Right cardiac atrium (tissue), 5 donors: ENCODE measurements around the gene PIK3CB. TPM values are rescaled to one million over a fixed set of nuclear protein-coding genes. Genes with fewer than 3 reads are reported as not detected.
A peak's percentile ranks its signal among the peaks of the same experiment; 100 is the strongest.
"Not testable (repeated sequence)": the region's sequence is repeated elsewhere in the genome, so short reads cannot be mapped to it uniquely, and the experiment has no call there.

Experiments used
- ATAC-seq, 2 donors: fragments of 200-7000 bp; cut with Tn5 transposase; one replicate each; pipeline versions ENCODE4 v1.8.0 to v1.9.1; 2020; ENCODE audit warnings: moderate library complexity in 2 of 2, mild to moderate bottlenecking in 1 of 2
- DNase-seq, 3 donors: peaks; one replicate each; pipeline ENCODE4 v3.0.0-alpha.2; 2020
- H3K27ac ChIP-seq: one replicate; pipeline ENCODE4 v1.5.1; 2013; ENCODE audit warnings: mild to moderate bottlenecking, low read length, control low read depth, moderate library complexity
- H3K27me3 ChIP-seq: one replicate; pipeline ENCODE4 v1.6.1; 2013; ENCODE audit not compliant: control insufficient read depth, insufficient read depth
- H3K4me1 ChIP-seq: one replicate; pipeline ENCODE4 v1.6.1; 2013; ENCODE audit warnings: low read length; ENCODE audit not compliant: control insufficient read depth, insufficient read depth
- H3K4me3 ChIP-seq: one replicate; pipeline ENCODE4 v1.5.1; 2013; ENCODE audit warnings: low read length, control low read depth
- H3K9me3 ChIP-seq: one replicate; pipeline ENCODE4 v1.6.1; 2013; ENCODE audit warnings: low read length; ENCODE audit not compliant: control insufficient read depth
- WGBS: extraction: QIAGEN DNeasy Blood & Tissue Kit; methylation state at CpG from one replicate; pipeline ENCODE4 v1.1.7; 2013; 5-methylcytosine and 5-hydroxymethylcytosine counted together
- intact Hi-C, 4 donors: fragments of 100-400 bp; cut with DNase I; formaldehyde crosslinking; loops; one replicate each; pipeline versions ENCODE4 v1.11.0 to v1.14.0; 2022 to 2023
- polyA plus RNA-seq: library from polyadenylated mRNA; stranded (reverse); fragments of 200-250 nt; gene quantifications from one replicate; pipeline ENCODE4 v1.2.3, GENCODE V29; 2013
- total RNA-seq, 4 donors: library from RNA; stranded (reverse); fragmentation: NEBNext Ultra II Directional; extraction: Animal tissue kit (Norgen Biotek cat#: 25700); gene quantifications; one replicate each; pipeline ENCODE4 v1.2.1, GENCODE V29; 2021
- donor health status: healthy with polysubstance abuse.
- donor health status: DM: no; HTN: yes; CAD: no.
- donor health status: DM: no; HTN: no; CAD: no.
- donor health status: DM: no; HTN: yes; CAD: no; lungs with severe emphysema.
- donor health status: DM: yes; HTN: yes; CAD: no.

PIK3CB gene
- total and polyA plus RNA-seq, 5 donors: 12.6 to 33.2 (median 31.9) TPM

DNA sequence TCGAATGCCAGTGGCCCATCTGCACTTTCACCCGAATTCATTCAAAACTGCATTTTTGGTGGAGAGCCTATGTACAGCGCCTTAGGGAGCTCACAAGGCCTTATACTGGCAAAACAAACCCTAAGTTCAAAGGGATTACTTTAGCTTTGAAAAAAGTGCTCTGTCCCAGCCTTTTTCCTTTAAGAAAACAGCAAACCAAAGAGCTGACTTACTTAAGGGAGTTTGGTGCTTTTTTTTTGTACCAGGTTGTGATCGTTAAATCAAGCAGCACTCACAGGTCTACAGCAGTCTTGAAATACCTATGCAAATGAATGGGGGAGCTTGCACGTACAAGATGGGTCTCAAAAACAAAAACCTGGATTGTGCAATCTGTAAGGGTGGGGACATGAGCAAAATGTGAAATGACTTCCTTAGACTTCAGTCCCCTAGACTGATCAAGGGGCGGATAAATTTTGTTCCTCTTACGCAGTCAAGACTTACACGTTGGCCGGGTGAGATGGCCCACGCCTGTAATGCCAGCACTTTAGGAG is 11.6 kb upstream of the PIK3CB start:
- ATAC-seq: no peak
- no peaks in the 10 kb centered on the region for H3K27me3 ChIP-seq
- WGBS: 78% methylated on average over 10 of the region's 10 CpGs
- no peak overlapping the region for H3K27ac ChIP-seq
- no peak overlapping the region for H3K4me3 ChIP-seq
- H3K9me3 ChIP-seq: no peaks in the 10 kb centered on the region
- H3K4me1 ChIP-seq: no peaks in the 10 kb centered on the region
- DNase-seq: no peak
- intact Hi-C loops: loop anchor here in 1 of 4 donors (10.0 kb wide), 1 partner anchor 58 kb away; no protein-coding TSS in a partner anchor

- 63% methylated on average over 6 of the region's 6 CpGs for WGBS
- DNase-seq (no peak), ATAC-seq (no peak)
- Histone ChIP-seq H3K4me3 (no peak overlapping the region), H3K27ac (no peak overlapping the region), H3K27me3 (no peaks in the 10 kb centered on the region), H3K4me1 (no peaks in the 10 kb centered on the region), H3K9me3 (no peaks in the 10 kb centered on the region)
- intact Hi-C loops: loop anchor here in 1 of 4 donors (10.0 kb wide), 1 partner anchor 59 kb away; no protein-coding TSS in a partner anchor
Observed at GRCh38 chr3:138845771-138846173, 11.0 kb upstream of the PIK3CB start.

DNA sequence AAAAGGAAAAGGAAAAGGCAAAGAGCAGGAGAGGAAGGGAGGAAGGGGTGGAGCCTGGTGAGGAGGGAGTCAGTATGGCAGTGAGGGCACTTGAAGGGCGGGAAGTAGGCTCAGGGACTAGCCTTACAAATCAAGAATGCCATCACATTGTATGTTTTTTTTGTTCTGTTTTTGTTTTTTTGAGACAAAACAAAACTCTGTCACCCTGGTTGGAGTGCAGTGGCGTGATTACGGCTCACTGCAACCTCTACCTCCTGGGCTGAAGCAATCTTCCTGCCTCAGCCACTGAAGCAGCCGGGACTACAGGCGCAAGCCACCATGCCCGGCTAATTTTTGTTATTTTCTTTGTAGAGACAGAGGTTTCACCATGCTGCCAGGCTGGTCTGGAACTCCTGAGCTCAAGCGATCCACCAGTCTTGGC is 10.5 kb upstream of the PIK3CB start:
- intact Hi-C loops: loop anchor here in 1 of 4 donors (10.0 kb wide), 1 partner anchor 60 kb away; no protein-coding TSS in a partner anchor
- ATAC-seq (peak; percentile 71 to 87), DNase-seq (no peak)
- H3K27ac ChIP-seq: peak overlapping the region; percentile 48
- WGBS: 61% methylated on average over 7 of the region's 7 CpGs
- no peaks in the 10 kb centered on the region for H3K4me1 ChIP-seq
- H3K9me3 ChIP-seq: no peaks in the 10 kb centered on the region
- H3K4me3 ChIP-seq: no peak overlapping the region
- no peaks in the 10 kb centered on the region for H3K27me3 ChIP-seq

DNA sequence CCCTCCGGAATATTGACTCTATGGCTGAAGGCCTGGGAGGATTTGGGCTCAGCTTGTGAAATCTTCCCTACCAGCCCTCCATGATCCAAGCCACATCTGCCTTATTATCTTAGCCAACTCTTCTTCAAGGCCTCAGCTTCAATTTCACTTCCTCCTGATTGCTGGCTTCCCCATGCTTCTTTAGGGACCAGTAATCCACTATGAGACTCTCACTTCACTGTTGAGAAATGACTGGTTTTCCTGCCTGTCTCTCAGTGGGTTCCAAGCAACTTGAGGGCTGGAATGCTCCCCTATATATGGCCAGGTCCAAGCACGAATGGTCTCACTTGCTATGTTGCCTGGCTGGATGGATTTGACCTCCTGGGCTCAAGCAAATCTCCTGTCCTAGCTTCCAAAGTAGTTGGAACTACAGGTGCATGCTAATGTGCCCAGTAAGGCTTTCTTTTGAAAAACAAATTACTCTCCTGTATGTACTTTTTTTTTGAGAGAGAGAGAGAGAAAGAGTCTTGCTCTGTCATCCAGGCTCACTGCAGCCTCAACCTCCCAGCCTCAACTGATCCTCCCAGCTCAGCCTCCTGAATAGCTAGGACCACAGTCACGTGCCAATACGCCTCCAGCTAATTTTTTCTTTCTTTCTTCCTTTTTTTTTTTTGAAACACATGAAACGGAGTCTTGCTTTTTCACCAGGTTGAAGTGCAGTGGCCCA is 7.9 kb upstream of the PIK3CB start:
- DNase-seq (no peak), ATAC-seq (peak in 1 of 2 donors; percentile 26)
- no peaks in the 10 kb centered on the region for H3K9me3 ChIP-seq
- WGBS: 78% methylated on average over 5 of the region's 5 CpGs
- no peaks in the 10 kb centered on the region for H3K4me1 ChIP-seq
- H3K27me3 ChIP-seq: no peaks in the 10 kb centered on the region
- H3K4me3 ChIP-seq: no peak overlapping the region
- intact Hi-C loops: loop anchor here in 1 of 4 donors (10.0 kb wide), 1 partner anchor 62 kb away; no protein-coding TSS in a partner anchor
- no peak overlapping the region for H3K27ac ChIP-seq

DNA sequence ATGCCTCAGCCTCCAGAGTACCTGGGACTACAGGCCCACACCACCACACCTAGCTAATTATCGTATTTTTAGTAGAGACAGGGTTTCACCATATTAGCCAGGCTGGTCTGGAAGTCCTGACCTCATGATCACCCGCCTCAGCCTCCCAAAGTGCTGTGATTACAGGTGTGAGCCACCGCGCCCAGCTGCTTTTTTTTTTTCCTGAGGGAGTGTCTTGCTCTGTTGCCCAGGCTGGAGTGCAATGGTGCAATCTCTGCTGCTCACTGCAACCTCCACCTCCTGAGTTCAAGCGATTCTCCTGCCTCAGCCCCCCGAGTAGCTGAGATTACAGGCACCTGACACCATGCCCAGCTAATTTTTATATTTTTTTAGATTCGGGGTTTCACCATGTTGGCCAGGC is 3.7 kb upstream of the PIK3CB start:
- WGBS: 98% methylated on average over 7 of the region's 7 CpGs
- H3K4me3 ChIP-seq, ATAC-seq, H3K4me1 ChIP-seq, DNase-seq, H3K27me3 ChIP-seq, H3K9me3 ChIP-seq, H3K27ac ChIP-seq: not testable (repeated sequence)
- intact Hi-C loops: loop anchor here in 1 of 4 donors (10.0 kb wide), 1 partner anchor 76 kb away; no protein-coding TSS in a partner anchor

GRCh38 chr3:138835846-138836245 is 1.1 kb upstream of the PIK3CB start:
- not testable (repeated sequence) for H3K27me3 ChIP-seq, H3K4me3 ChIP-seq, H3K27ac ChIP-seq, H3K9me3 ChIP-seq, H3K4me1 ChIP-seq, DNase-seq, ATAC-seq
- intact Hi-C loops: loop anchor here in 2 of 4 donors (2.0 to 10.0 kb wide), 2 partner anchors 79 to 81 kb away; no protein-coding TSS in a partner anchor
- 95% methylated on average over 19 of the region's 19 CpGs for WGBS

GRCh38 chr3:138835397-138835757 is 649 bp upstream of the PIK3CB start:
- intact Hi-C loops: loop anchor here in 2 of 4 donors (2.0 to 10.0 kb wide), 2 partner anchors 79 to 81 kb away; no protein-coding TSS in a partner anchor
- Histone ChIP-seq H3K4me3 (peak overlapping the region; percentile 77), H3K4me1 (no peaks in the 10 kb centered on the region), H3K27me3 (no peaks in the 10 kb centered on the region), H3K9me3 (no peaks in the 10 kb centered on the region), H3K27ac (peak overlapping the region; percentile 97)
- no peak for DNase-seq
- ATAC-seq: no peak
- WGBS: 45% methylated on average over 4 of the region's 4 CpGs

- H3K27me3 ChIP-seq: no peaks in the 10 kb centered on the region
- peak overlapping the region; percentile 65 for H3K27ac ChIP-seq
- intact Hi-C loops: loop anchor here in 2 of 4 donors (2.0 to 10.0 kb wide), 2 partner anchors 81 to 83 kb away; no protein-coding TSS in a partner anchor
- no peaks in the 10 kb centered on the region for H3K4me1 ChIP-seq
- H3K4me3 ChIP-seq: peak overlapping the region; percentile 77
- ATAC-seq (peak in 1 of 2 donors; percentile 49), DNase-seq (peak in 2 of 3 donors; percentile 54 to 83)
- H3K9me3 ChIP-seq: no peaks in the 10 kb centered on the region
- under 1% methylated on average over 43 of the region's 43 CpGs for WGBS
Observed at GRCh38 chr3:138833899-138834595, 681 bp downstream of the PIK3CB start.

- ATAC-seq, H3K9me3 ChIP-seq: not testable (repeated sequence)
Observed at GRCh38 chr3:138832473-138833057, 2.2 kb downstream of the PIK3CB start.

DNA sequence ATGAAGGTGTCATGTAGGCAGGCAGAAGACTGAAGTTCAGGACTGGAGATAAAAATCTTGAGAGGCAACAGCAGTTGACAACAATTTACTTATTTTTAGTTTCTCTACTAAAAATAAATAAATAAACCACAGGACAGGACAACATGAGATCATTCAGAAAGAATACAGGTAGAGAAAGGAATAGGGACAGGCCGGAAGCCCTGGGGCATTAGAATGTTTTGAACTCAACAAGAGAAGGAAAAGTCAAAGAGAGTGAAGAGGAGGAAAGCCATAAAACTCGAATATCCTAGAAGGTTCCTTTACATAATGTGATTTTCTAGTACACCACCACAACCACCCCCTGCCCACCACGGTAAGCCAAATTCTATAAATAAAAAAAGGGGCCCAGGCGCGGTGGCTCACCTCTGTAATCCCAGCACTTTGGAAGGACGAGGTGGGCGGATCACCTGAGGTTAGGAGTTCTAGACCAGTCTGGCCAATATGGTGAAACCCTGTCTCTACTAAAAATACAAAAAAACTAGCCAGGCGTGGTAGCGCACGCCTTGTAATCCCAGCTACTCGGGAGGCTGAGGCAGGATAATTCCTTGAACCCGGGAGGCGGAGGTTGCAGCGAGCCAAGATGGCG is 4.7 kb downstream of the PIK3CB start:
- H3K27me3 ChIP-seq: no peaks in the 10 kb centered on the region
- ATAC-seq (no peak), DNase-seq (no peak)
- no peak overlapping the region for H3K27ac ChIP-seq
- no peak overlapping the region for H3K4me3 ChIP-seq
- H3K9me3 ChIP-seq: no peaks in the 10 kb centered on the region
- intact Hi-C loops: loop anchor here in 1 of 4 donors (10.0 kb wide), 1 partner anchor 85 kb away; no protein-coding TSS in a partner anchor
- H3K4me1 ChIP-seq: no peaks in the 10 kb centered on the region
- 96% methylated on average over 15 of the region's 15 CpGs for WGBS

More at GRCh38 chr3:138832473-138833057, 2.2 kb downstream of the PIK3CB start:
- H3K27me3 ChIP-seq, DNase-seq, H3K4me3 ChIP-seq, H3K4me1 ChIP-seq, H3K27ac ChIP-seq: not testable (repeated sequence)
- intact Hi-C loops: loop anchor here in 1 of 4 donors (10.0 kb wide), 1 partner anchor 82 kb away; no protein-coding TSS in a partner anchor
- 98% methylated on average over 27 of the region's 27 CpGs for WGBS
